ENCODE data around the gene TMC1.

DNA sequence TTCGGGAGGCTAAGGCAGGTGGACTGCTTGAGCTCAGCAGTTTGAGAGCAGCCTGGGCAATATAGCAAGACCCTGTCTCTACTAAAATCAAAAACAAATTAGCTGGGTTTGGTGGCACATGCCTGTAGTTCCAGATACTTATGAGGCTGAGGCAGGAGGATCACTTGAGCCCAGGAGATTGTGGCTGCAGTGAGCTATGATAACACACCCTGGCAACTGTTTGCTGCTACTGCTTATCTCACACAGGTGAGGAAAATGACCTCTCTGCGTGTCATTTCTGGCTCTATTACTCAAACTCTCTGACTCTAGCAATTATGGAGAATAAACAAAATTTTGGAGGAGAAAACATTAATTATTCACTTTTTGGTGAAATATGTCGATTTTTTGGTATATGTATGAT lies 45.3 kb upstream of the TMC1 start:
- TF ChIP-seq EGR1 (IDR thresholded peaks at IDR 0.05), result no peak
- no peak for TF ChIP-seq EP300 (IDR thresholded peaks at IDR 0.05; ENCODE audit: borderline replicate concordance)
- no peak for TF ChIP-seq RAD21 (IDR thresholded peaks at IDR 0.05; ENCODE audit: low read depth)
- no peak for TF ChIP-seq YY1 (IDR thresholded peaks at IDR 0.05; ENCODE audit: low read depth)
- TF ChIP-seq TCF12 (IDR thresholded peaks at IDR 0.05; ENCODE audit: low read depth), result no peak
- TF ChIP-seq, protein P1, sequence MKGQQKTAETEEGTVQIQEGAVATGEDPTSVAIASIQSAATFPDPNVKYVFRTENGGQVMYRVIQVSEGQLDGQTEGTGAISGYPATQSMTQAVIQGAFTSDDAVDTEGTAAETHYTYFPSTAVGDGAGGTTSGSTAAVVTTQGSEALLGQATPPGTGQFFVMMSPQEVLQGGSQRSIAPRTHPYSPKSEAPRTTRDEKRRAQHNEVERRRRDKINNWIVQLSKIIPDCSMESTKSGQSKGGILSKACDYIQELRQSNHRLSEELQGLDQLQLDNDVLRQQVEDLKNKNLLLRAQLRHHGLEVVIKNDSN (IDR thresholded peaks at IDR 0.05), result no peak
- TF ChIP-seq, protein P2, sequence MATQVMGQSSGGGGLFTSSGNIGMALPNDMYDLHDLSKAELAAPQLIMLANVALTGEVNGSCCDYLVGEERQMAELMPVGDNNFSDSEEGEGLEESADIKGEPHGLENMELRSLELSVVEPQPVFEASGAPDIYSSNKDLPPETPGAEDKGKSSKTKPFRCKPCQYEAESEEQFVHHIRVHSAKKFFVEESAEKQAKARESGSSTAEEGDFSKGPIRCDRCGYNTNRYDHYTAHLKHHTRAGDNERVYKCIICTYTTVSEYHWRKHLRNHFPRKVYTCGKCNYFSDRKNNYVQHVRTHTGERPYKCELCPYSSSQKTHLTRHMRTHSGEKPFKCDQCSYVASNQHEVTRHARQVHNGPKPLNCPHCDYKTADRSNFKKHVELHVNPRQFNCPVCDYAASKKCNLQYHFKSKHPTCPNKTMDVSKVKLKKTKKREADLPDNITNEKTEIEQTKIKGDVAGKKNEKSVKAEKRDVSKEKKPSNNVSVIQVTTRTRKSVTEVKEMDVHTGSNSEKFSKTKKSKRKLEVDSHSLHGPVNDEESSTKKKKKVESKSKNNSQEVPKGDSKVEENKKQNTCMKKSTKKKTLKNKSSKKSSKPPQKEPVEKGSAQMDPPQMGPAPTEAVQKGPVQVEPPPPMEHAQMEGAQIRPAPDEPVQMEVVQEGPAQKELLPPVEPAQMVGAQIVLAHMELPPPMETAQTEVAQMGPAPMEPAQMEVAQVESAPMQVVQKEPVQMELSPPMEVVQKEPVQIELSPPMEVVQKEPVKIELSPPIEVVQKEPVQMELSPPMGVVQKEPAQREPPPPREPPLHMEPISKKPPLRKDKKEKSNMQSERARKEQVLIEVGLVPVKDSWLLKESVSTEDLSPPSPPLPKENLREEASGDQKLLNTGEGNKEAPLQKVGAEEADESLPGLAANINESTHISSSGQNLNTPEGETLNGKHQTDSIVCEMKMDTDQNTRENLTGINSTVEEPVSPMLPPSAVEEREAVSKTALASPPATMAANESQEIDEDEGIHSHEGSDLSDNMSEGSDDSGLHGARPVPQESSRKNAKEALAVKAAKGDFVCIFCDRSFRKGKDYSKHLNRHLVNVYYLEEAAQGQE (IDR thresholded peaks at IDR 0.05; ENCODE audit: low read depth), result no peak

All from Ishikawa (cell line).